HCT116 (cell line): ENCODE measurements around the gene DPH3. TPM values are rescaled to one million over a fixed set of nuclear protein-coding genes. Genes with fewer than 3 reads are reported as not detected.

Experiments used
- ATAC-seq: fragments of 200-7000 bp; cut with Tn5 transposase; 2 replicates; pipeline ENCODE4 v1.9.1; 2020; ENCODE audit warnings: mild to moderate bottlenecking, moderate library complexity
- BruUV-seq: library from RNA; stranded (reverse); fragments of 400-500 nt; replicated peaks from 2 replicates; lab custom pipeline; 2021; lab: Mats Ljungman, UMichigan
- CTCF ChIA-PET: fragments of 300-600 bp; sonication (Branson Sonifier 250); formaldehyde crosslinking; loops from one replicate; lab custom pipeline; 2021; ENCODE audit warnings: antibody characterized with exemption; lab: Charles Lee
- POLR2A ChIA-PET: fragments of 300-600, 350-600 bp; sonication (Branson Sonifier 250); formaldehyde crosslinking; loops from one replicate; lab custom pipeline; 2021; ENCODE audit warnings: antibody characterized with exemption; lab: Charles Lee
- RAD21 ChIA-PET, 2 experiments: fragments of 300-600 bp; sonication (Branson Sonifier 250); formaldehyde crosslinking; loops; one replicate each; lab custom pipeline; 2023; ENCODE audit warnings: low total read pairs in 2 of 2; ENCODE audit not compliant: uncharacterized antibody in 2 of 2, unreplicated experiment in 2 of 2, low non-redundant PET in 1 of 2; lab: Charles Lee
- DNase-seq: peaks from one replicate; pipeline ENCODE4 v3.0.0-alpha.2; 2010; ENCODE audit warnings: low read depth, low spot score
- H2AFZ ChIP-seq: fragments of 200-600 bp; shearing (Covaris generic), sonication (generic); 2 replicates; pipeline ENCODE4 v1.6.1; 2017; ENCODE audit warnings: low read depth, mixed run types, mixed read lengths, antibody characterized with exemption, low read length; ENCODE audit not compliant: poor library complexity, severe bottlenecking
- H3K27ac ChIP-seq: 2 replicates; pipeline ENCODE4 v1.5.1; 2012; ENCODE audit warnings: low read depth, low read length
- H3K27me3 ChIP-seq: fragments of 200-600 bp; sonication (generic); 2 replicates; pipeline ENCODE4 v1.6.1; 2016; ENCODE audit warnings: mixed run types, low read length, mixed read lengths; ENCODE audit not compliant: insufficient read depth
- H3K36me3 ChIP-seq, 2 experiments: fragments of 200-500 bp in 1 of 2; fragments of 200-600 bp in 1 of 2; sonication (Bioruptor generic) in 1 of 2; sonication (generic) in 1 of 2; 2 replicates each; pipeline versions ENCODE4 v1.5.1 to v1.6.1; 2014 to 2016; ENCODE audit warnings: low read length in 2 of 2, inconsistent platforms in 1 of 2, mixed read lengths in 1 of 2, mixed run types in 1 of 2; ENCODE audit not compliant: insufficient read depth in 2 of 2, control insufficient read depth in 1 of 2
- H3K4me1 ChIP-seq, 2 experiments: fragments of 200-600 bp in 1 of 2; sonication (generic) in 1 of 2; 2 replicates each; pipeline versions ENCODE4 v1.5.1 to v1.6.1; 2012 to 2017; ENCODE audit warnings: low read length in 2 of 2, inconsistent platforms in 1 of 2, mild to moderate bottlenecking in 1 of 2, mixed read lengths in 1 of 2, mixed run types in 1 of 2, moderate library complexity in 1 of 2; ENCODE audit not compliant: insufficient read depth in 2 of 2, control insufficient read depth in 1 of 2
- H3K4me2 ChIP-seq: fragments of 200-600 bp; sonication (generic); 2 replicates; pipeline ENCODE4 v1.6.1; 2017; ENCODE audit warnings: mixed run types, low read length, mixed read lengths
- H3K4me3 ChIP-seq, 2 experiments: fragments of 200-600 bp in 1 of 2; sonication (generic) in 1 of 2; replicated peaks in 1 of 2; 2 replicates each; pipeline ENCODE4 v1.5.1; 2011 to 2016; ENCODE audit warnings: low read length in 2 of 2, control low read depth in 1 of 2, low read depth in 1 of 2, mild to moderate bottlenecking in 1 of 2, mixed read lengths in 1 of 2, mixed run types in 1 of 2
- H3K79me2 ChIP-seq: fragments of 200-600 bp; sonication (generic); 2 replicates; pipeline ENCODE4 v1.6.1; 2017; ENCODE audit warnings: mild to moderate bottlenecking, mixed run types, low read length, moderate library complexity, mixed read lengths; ENCODE audit not compliant: insufficient read depth
- H3K9ac ChIP-seq: fragments of 200-600 bp; sonication (generic); 2 replicates; pipeline ENCODE4 v1.6.1; 2016; ENCODE audit warnings: low read length, mixed read lengths
- H3K9me2 ChIP-seq: fragments of 200-600 bp; sonication (generic), shearing (Covaris generic); 2 replicates; pipeline ENCODE4 v1.6.1; 2017; ENCODE audit warnings: mixed run types, mild to moderate bottlenecking, moderate library complexity; ENCODE audit not compliant: insufficient read depth
- H3K9me3 ChIP-seq, 2 experiments: fragments of 200-500 bp in 1 of 2; fragments of 200-600 bp in 1 of 2; sonication (Bioruptor generic) in 1 of 2; sonication (generic) in 1 of 2; 2 replicates each; pipeline ENCODE4 v1.6.1; 2014 to 2017; ENCODE audit warnings: low read length in 2 of 2, mixed read lengths in 2 of 2, inconsistent platforms in 1 of 2, low read depth in 1 of 2, mild to moderate bottlenecking in 1 of 2, mixed run types in 1 of 2, moderate library complexity in 1 of 2; ENCODE audit not compliant: control insufficient read depth in 1 of 2, insufficient read depth in 1 of 2
- H4K20me1 ChIP-seq: fragments of 200-600 bp; sonication (generic), shearing (Covaris generic); 2 replicates; pipeline ENCODE4 v1.6.1; 2017; ENCODE audit warnings: mixed run types, mild to moderate bottlenecking, moderate library complexity; ENCODE audit not compliant: insufficient read depth
- CTCF ChIP-seq, 3 experiments: fragments of 200-600 bp in 1 of 3; sonication (generic) in 1 of 3; IDR thresholded peaks in 2 of 3; conservative IDR thresholded peaks in 1 of 3; 2 replicates each; pipeline ENCODE4 v1.5.1; 2012 to 2017; ENCODE audit warnings: low read depth in 2 of 3, low read length in 2 of 3, antibody characterized with exemption in 1 of 3, borderline replicate concordance in 1 of 3, control low read depth in 1 of 3, mild to moderate bottlenecking in 1 of 3, mixed read lengths in 1 of 3, mixed run types in 1 of 3, moderate library complexity in 1 of 3; ENCODE audit not compliant: insufficient read depth in 1 of 3
- FOSL1 ChIP-seq: IDR thresholded peaks from 2 replicates; pipeline ENCODE4 v1.6.1; 2012; ENCODE audit warnings: low read depth
- POLR2AphosphoS5 ChIP-seq: IDR thresholded peaks from 2 replicates; pipeline ENCODE4 v1.6.1; 2011; ENCODE audit warnings: mild to moderate bottlenecking, low read depth, low read length, moderate library complexity
- SP1 ChIP-seq: IDR thresholded peaks from 2 replicates; pipeline ENCODE4 v1.6.1; 2012; ENCODE audit warnings: low read depth
- YY1 ChIP-seq: IDR thresholded peaks from 2 replicates; pipeline ENCODE4 v1.6.1; 2011; ENCODE audit warnings: low read length, low read depth, moderate library complexity, mild to moderate bottlenecking; ENCODE audit not compliant: insufficient replicate concordance; ENCODE audit errors: extremely low read depth
- ZNF274 ChIP-seq: fragments of 200-500 bp; sonication (Bioruptor generic); IDR thresholded peaks from 2 replicates; pipeline ENCODE4 v1.6.1; 2014; ENCODE audit warnings: mild to moderate bottlenecking, low read depth, low read length, inconsistent platforms
- intact Hi-C: fragments of 100-400 bp; cut with micrococcal nuclease; formaldehyde crosslinking; loops from 2 replicates; pipeline ENCODE4 v1.10.0; 2022
- total RNA-seq: library from RNA; stranded (reverse); gene quantifications from one replicate; pipeline ENCODE4 v1.2.1, GENCODE V29; 2021; ENCODE audit not compliant: unreplicated experiment
- TF ChIP-seq, protein P1 (sequence below): IDR thresholded peaks from 2 replicates; pipeline ENCODE4 v1.6.1; 2011; ENCODE audit warnings: mild to moderate bottlenecking, low read length, moderate library complexity; ENCODE audit not compliant: insufficient replicate concordance; ENCODE audit errors: extremely low read depth
- TF ChIP-seq, protein P2 (sequence below): IDR thresholded peaks from 2 replicates; pipeline ENCODE4 v1.6.1; 2012

The DPH3 gene
- total RNA-seq, 1 experiment from 2014 or later = 13.8 TPM

- TF ChIP-seq, protein P1, sequence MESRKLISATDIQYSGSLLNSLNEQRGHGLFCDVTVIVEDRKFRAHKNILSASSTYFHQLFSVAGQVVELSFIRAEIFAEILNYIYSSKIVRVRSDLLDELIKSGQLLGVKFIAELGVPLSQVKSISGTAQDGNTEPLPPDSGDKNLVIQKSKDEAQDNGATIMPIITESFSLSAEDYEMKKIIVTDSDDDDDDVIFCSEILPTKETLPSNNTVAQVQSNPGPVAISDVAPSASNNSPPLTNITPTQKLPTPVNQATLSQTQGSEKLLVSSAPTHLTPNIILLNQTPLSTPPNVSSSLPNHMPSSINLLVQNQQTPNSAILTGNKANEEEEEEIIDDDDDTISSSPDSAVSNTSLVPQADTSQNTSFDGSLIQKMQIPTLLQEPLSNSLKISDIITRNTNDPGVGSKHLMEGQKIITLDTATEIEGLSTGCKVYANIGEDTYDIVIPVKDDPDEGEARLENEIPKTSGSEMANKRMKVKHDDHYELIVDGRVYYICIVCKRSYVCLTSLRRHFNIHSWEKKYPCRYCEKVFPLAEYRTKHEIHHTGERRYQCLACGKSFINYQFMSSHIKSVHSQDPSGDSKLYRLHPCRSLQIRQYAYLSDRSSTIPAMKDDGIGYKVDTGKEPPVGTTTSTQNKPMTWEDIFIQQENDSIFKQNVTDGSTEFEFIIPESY = no peak
- 0 out of 2 replicates have a peak, but pooled peaks have one; percentile 18 for TF ChIP-seq SP1
- TF ChIP-seq, all 23 proteins: peak for 5
Measured at GRCh38 chr3:16309558-16309957, 44.8 kb upstream of the DPH3 start (continued).

DNA sequence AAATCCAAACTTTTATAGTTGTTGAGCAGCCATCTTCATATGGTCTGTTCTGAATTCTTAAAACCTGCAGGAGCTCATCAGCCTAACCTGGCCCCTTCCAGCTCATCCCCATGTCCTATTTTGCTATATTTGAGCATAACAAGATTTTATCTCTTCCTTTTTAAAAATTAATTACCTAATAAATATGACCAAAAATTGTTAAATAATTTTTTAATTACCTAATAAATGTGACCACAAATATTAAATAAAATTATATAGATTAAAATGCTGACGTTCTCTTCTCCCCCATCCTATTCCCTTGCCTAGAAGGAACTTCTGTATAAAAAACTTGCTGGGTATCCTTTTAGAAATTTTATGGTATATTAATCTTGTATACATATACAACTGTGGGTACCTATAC, 44.0 kb upstream of the DPH3 start:
- no peaks in the 10 kb centered on the region for H3K9me2 ChIP-seq
- H3K79me2 ChIP-seq = no peaks in the 10 kb centered on the region; the same call in 1 of the 2 replicates
- no peaks in the 10 kb centered on the region for H4K20me1 ChIP-seq
- H3K4me3 ChIP-seq = no peak overlapping the region
- no peak for ATAC-seq
- H3K4me1 ChIP-seq = peaks cover 7 to 17% of the 10 kb centered on the region in 2 experiments; a peak in 3 of 4 replicates
- ChIA-PET CTCF (interaction anchor here (0.9 kb wide), 1 partner anchor 18 kb away, joined by 3 read pairs; no protein-coding TSS in a partner anchor), POLR2A (no interaction called here), RAD21 (no interaction called here)
- DNase-seq = no peak
- H3K36me3 ChIP-seq = peaks cover 0 to 4% of the 10 kb centered on the region in 2 experiments; a peak in 2 of 4 replicates
- no peak overlapping the region for H3K4me2 ChIP-seq
- intact Hi-C loops = no loop called here
- TF ChIP-seq YY1 = no peak
- TF ChIP-seq, protein P2, sequence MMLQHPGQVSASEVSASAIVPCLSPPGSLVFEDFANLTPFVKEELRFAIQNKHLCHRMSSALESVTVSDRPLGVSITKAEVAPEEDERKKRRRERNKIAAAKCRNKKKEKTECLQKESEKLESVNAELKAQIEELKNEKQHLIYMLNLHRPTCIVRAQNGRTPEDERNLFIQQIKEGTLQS = no peak
- no peak for TF ChIP-seq ZNF274
- TF ChIP-seq CTCF (IDR thresholded peaks at IDR 0.05 in 2 of 3, conservative IDR thresholded peaks at IDR 0.05 in 1 of 3; ENCODE audit: borderline replicate concordance in 1 of 3, insufficient read depth in 1 of 3, low read depth in 2 of 3, low read length in 2 of 3) = no peak
- TF ChIP-seq POLR2AphosphoS5 = no peak
- no peak for TF ChIP-seq FOSL1
- BruUV-seq = no TSS peak
- H3K27ac ChIP-seq = no peak overlapping the region
- no peaks in the 10 kb centered on the region for H3K27me3 ChIP-seq
- H2AFZ ChIP-seq = no peak overlapping the region
- no peak overlapping the region for H3K9ac ChIP-seq
- no peaks in the 10 kb centered on the region for H3K9me3 ChIP-seq
